Activated CD4-positive, alpha-beta T cell treated with anti-CD3 and anti-CD28 coated beads for 36 hours (primary cell): ENCODE measurements around the gene ARL16. TPM values are rescaled to one million over a fixed set of nuclear protein-coding genes. Genes with fewer than 3 reads are reported as not detected.

ENCODE experiments used
- ATAC-seq: fragments of 200-7000 bp; cut with Tn5 transposase; one replicate; pipeline ENCODE4 v1.10.0; 2021; ENCODE audit warnings: mild to moderate bottlenecking, moderate library complexity
- CTCF ChIA-PET: fragments of 350-600 bp; sonication (Branson Sonifier 250); formaldehyde crosslinking; loops from one replicate; lab custom pipeline; 2021; ENCODE audit warnings: antibody characterized with exemption; lab: Charles Lee
- POLR2A ChIA-PET: fragments of 350-600 bp; sonication (Branson Sonifier 250); formaldehyde crosslinking; loops from one replicate; lab custom pipeline; 2021; ENCODE audit warnings: antibody characterized with exemption, inconsistent platforms; lab: Charles Lee
- DNase-seq: peaks from one replicate; pipeline ENCODE4 v3.0.0-alpha.2; 2020
- H3K27ac Mint-ChIP-seq: one replicate; pipeline ENCODE4 v1.8.0; 2021; ENCODE audit warnings: mixed read lengths
- H3K27me3 Mint-ChIP-seq: one replicate; pipeline ENCODE4 v1.8.0; 2021; ENCODE audit warnings: mixed read lengths
- H3K36me3 Mint-ChIP-seq: one replicate; pipeline ENCODE4 v1.8.0; 2021; ENCODE audit warnings: low read depth, mixed read lengths
- H3K4me1 Mint-ChIP-seq: one replicate; pipeline ENCODE4 v1.8.0; 2021; ENCODE audit warnings: mixed read lengths
- H3K4me3 Mint-ChIP-seq: one replicate; pipeline ENCODE4 v1.8.0; 2021; ENCODE audit warnings: mild to moderate bottlenecking, moderate library complexity, mixed read lengths
- H3K9me3 Mint-ChIP-seq: one replicate; pipeline ENCODE4 v1.8.0; 2021; ENCODE audit warnings: low read depth, mixed read lengths
- intact Hi-C, 2 experiments: fragments of 100-400 bp; cut with DNase I in 1 of 2; cut with micrococcal nuclease in 1 of 2; formaldehyde crosslinking; loops; one replicate each; pipeline versions ENCODE4 v1.14.2 to v1.15.1; 2022 to 2024; cut with DNase I, micrococcal nuclease
- total RNA-seq, 2 experiments: library from RNA; stranded (reverse); gene quantifications; one replicate each; pipeline ENCODE4 v1.2.3, GENCODE V29; 2021

The ARL16 gene
- total RNA-seq, 2 experiments from 2014 or later: 39.0 to 39.1 TPM

DNA sequence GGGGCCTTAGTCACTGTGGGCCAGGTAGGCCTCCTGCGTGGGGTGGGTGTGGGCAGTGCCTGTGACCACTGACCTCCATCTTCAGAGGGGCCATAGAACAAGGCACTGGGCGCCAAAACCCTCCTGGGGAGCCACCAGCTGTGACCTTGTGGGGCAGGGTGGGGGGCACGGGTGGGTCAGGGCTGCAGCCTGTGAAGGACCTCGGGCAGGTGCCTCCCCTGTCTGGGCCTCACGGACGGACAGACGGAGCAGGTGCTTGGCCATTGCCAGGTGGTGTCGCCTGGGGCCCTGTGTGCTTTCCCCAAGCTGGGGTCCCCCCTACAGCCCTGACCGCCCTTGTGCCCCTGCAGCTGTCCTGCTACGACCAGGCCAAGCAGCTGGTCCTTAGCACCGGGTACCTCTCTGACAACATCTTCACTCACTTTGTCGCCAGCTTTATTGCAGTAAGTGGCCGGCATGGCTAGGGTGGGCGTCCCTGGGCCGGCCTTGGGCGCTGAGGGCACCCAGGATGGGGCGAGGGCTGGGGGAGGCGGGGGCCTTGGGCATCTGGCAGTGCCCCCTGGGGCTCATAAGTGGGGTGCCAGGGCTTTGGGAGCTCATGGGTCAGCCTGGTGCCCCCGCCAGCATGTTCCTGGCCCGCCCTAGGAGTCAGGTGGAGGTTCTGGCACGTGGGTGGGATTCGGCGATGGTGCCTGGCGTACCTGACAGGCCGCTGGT is 33.6 kb upstream of the ARL16 start:
- ATAC-seq (no peak), DNase-seq (no peak)
- Mint-ChIP-seq H3K36me3 (no peaks in the 10 kb centered on the region), H3K27ac (no peak overlapping the region), H3K27me3 (no peaks in the 10 kb centered on the region), H3K9me3 (no peaks in the 10 kb centered on the region), H3K4me3 (no peak overlapping the region), H3K4me1 (peaks cover 7% of the 10 kb centered on the region)
- CTCF ChIA-PET: interaction anchor here (0.8 to 1.0 kb wide), 2 partner anchors 12 to 14 kb away, joined by 3 read pairs; no protein-coding TSS in a partner anchor
- intact Hi-C loops: no loop called here
- POLR2A ChIA-PET: no interaction called here

DNA sequence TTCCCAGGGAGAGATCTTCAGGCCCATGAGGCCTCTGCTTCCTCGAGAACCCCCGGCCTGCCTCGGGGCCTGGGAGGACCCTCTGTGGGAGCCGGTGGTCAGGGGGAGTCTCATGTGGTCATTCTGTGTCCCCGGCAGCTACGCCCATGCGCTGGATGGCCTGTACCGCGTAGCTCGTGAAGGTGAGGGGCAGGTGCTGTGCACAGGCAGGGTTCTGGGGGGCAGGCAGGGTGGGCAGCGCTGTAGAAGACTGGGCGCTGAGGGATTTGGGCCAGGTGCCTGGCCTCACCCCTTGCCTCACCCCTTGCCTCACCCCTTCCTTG is 33.0 kb upstream of the ARL16 start:
- no peak overlapping the region for H3K4me3 Mint-ChIP-seq
- DNase-seq (no peak), ATAC-seq (no peak)
- H3K27ac Mint-ChIP-seq: no peak overlapping the region
- ChIA-PET CTCF (no interaction called here), POLR2A (no interaction called here)
- H3K9me3 Mint-ChIP-seq: no peaks in the 10 kb centered on the region
- no peaks in the 10 kb centered on the region for H3K36me3 Mint-ChIP-seq
- H3K4me1 Mint-ChIP-seq: peaks cover 7% of the 10 kb centered on the region
- no peaks in the 10 kb centered on the region for H3K27me3 Mint-ChIP-seq
- intact Hi-C loops: no loop called here

DNA sequence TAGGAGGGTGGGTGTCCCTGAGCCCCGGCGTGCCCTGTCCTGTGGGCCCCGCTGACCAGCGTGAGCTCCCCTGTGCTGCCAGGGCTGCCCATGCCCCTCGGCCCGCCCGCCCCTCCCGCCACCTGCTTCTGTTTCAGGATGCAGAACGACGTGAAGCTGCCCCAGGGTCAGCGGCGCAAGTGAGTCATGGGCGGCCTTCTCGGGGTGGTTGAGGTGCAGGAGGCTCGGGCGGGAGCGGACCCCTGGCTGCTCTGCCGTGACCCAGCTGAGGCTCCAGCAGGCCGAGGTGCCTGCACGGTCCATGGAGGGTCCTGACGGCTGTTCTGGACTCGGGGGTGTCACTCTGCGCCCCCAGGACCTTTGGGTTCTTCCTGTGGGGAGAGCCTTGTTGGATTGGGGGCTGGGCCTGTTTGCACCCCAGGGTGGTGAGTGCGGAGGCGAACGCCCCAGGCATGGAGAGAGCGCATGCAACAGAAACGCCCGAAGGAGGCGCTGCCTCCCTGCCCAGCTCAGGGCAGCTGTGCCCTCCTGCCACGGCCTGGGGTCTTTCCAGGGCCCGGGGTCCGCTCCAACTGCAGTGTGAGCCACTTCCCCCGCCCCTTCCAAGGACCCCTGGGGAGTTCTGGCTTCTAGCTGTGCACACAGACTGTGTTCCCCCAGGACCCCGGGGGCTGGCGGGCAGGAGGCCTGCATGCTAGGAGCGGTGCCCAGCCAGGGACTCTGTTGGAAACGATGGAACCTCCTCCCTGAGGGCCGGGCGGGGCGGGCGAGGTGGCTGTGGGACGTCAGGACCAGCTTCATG is 32.5 kb upstream of the ARL16 start:
- ATAC-seq (no peak), DNase-seq (no peak)
- no peaks in the 10 kb centered on the region for H3K27me3 Mint-ChIP-seq
- intact Hi-C loops: no loop called here
- ChIA-PET CTCF (no interaction called here), POLR2A (no interaction called here)
- H3K27ac Mint-ChIP-seq: no peak overlapping the region
- H3K4me1 Mint-ChIP-seq: peaks cover 10% of the 10 kb centered on the region
- no peaks in the 10 kb centered on the region for H3K9me3 Mint-ChIP-seq
- H3K4me3 Mint-ChIP-seq: no peak overlapping the region
- H3K36me3 Mint-ChIP-seq: no peaks in the 10 kb centered on the region

- no peak for ATAC-seq
- Mint-ChIP-seq H3K27me3 (no peaks in the 10 kb centered on the region), H3K4me1 (peaks cover 18% of the 10 kb centered on the region), H3K9me3 (no peaks in the 10 kb centered on the region), H3K4me3 (no peak overlapping the region), H3K27ac (no peak overlapping the region), H3K36me3 (no peaks in the 10 kb centered on the region)
- ChIA-PET CTCF (interaction anchor here (1.2 kb wide), 1 partner anchor 11 kb away, joined by 6 read pairs; no protein-coding TSS in a partner anchor), POLR2A (no interaction called here)
- intact Hi-C loops: no loop called here
- DNase-seq: no peak
Measured at GRCh38 chr17:81715107-81715871, 31.7 kb upstream of the ARL16 start.

- Mint-ChIP-seq H3K4me1 (peaks cover 24% of the 10 kb centered on the region), H3K36me3 (no peaks in the 10 kb centered on the region), H3K4me3 (no peak overlapping the region), H3K27ac (no peak overlapping the region), H3K9me3 (no peaks in the 10 kb centered on the region), H3K27me3 (no peaks in the 10 kb centered on the region)
- DNase-seq: no peak
- CTCF ChIA-PET: interaction anchor here (0.8 to 1.2 kb wide), 2 partner anchors 11 to 20 kb away, joined by 4 to 6 read pairs; no protein-coding TSS in a partner anchor
- POLR2A ChIA-PET: interaction anchor here (3.5 kb wide), 1 partner anchor 12 kb away, joined by 10 read pairs; the partner anchor contains the start of gene MRPL12
- ATAC-seq: no peak
- intact Hi-C loops: loop anchor here (5.0 kb wide), 2 partner anchors 37 to 417 kb away; partner anchors contain the start of gene SLC38A10 (in 1 of the 2)
Measured at GRCh38 chr17:81714412-81715106, 31.0 kb upstream of the ARL16 start.

DNA sequence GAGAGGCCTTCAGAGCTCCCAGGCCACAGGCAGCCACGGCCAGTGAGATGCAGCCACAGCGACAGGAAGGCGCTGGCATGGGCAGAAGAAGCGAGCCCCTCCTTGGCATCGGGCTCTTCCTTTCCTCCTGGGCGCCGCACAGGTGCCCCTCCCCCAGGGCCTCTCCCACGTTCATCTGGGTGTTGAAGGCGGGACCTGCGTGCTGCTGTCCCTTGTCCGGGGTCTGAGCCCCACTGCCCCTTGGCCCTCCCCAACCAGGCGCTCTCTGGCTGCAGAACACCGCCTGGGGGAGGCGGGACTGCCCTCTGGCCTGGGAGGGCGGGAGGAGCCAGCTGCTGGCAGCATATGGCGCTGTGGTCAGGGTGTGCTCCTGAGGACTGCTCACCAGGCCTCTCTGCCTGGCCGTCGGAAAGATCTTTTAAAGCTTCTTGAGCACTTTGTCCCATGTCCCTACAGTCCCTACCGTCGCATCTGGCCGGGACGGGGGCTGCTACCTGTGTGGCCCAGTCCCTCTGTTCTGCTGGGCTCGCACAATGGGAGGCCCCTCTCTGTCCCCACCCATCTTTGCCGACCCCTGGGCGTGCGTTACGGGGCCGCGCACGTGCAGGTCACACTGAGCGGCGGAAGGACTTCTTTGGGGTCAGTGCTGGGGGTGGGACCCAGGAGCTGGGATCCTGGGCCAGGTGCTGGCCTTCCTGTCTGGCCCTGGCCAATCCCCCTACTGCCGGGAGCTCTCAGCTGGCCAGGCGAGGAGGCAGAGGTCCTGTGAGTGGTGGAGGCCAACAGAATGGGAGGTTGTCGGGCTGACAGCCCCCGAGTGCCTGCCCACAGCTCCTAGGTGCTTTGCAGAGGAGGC is 30.2 kb upstream of the ARL16 start:
- POLR2A ChIA-PET: interaction anchor here (1.2 to 3.5 kb wide), 2 partner anchors 11 to 12 kb away, joined by 8 to 10 read pairs; partner anchors contain the start of gene MRPL12
- no peak overlapping the region for H3K27ac Mint-ChIP-seq

DNA sequence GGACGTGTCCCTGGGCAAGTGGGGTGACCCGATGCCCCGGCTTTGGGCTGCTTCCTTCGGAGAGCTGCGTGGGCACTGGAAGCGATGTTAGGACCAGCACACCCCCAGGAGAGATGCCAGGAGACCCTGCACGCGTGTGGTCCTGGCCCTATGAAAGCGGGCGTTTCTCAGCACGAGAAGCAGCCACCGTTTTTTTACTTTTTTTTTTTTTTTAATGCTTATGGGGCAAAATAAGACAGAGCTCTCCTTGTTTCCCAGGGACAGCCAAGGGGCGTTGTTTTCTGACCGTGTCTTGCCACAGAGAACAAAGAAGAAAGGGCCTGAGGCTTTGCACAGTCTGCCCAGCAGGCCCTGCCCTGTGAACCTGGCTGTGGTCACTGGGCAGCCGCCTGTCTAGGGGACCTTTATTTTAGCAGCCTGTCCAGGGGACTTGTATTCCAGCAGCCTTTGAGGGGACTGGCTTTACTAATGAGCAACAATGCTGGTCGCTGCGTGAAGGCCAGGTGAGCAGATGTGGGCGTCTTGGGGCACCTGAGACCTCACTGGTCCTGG is 29.5 kb upstream of the ARL16 start:
- Mint-ChIP-seq H3K4me3 (peak overlapping the region; percentile 89), H3K27me3 (no peaks in the 10 kb centered on the region), H3K9me3 (no peaks in the 10 kb centered on the region), H3K4me1 (peaks cover 24% of the 10 kb centered on the region), H3K27ac (peak overlapping the region; percentile 84), H3K36me3 (no peaks in the 10 kb centered on the region)
- intact Hi-C loops: loop anchor here (2.0 to 5.0 kb wide), 4 partner anchors 36 to 416 kb away; partner anchors contain the start of genes CENPX (in 1 of the 2), LRRC45 (in 1 of the 2), NPLOC4 (in 1 of the 2) and SLC38A10 (in 1 of the 2)
- ChIA-PET CTCF (interaction anchor here (1.5 kb wide), 1 partner anchor 37 kb away, joined by 4 read pairs; no protein-coding TSS in a partner anchor), POLR2A (interaction anchor here (1.0 to 3.5 kb wide), 3 partner anchors 10 to 37 kb away, joined by 3 to 10 read pairs (median 8); partner anchors contain the start of gene MRPL12)
- ATAC-seq (no peak), DNase-seq (no peak)

More for the DNA sequence above, 30.2 kb upstream of the ARL16 start:
- ATAC-seq: no peak
- Mint-ChIP-seq H3K4me1 (peaks cover 24% of the 10 kb centered on the region), H3K36me3 (no peaks in the 10 kb centered on the region), H3K9me3 (no peaks in the 10 kb centered on the region), H3K4me3 (peak overlapping the region; percentile 89), H3K27me3 (no peaks in the 10 kb centered on the region)
- DNase-seq: no peak
- intact Hi-C loops: loop anchor here (2.0 to 5.0 kb wide), 4 partner anchors 36 to 416 kb away; partner anchors contain the start of genes CENPX (in 1 of the 2), LRRC45 (in 1 of the 2), NPLOC4 (in 1 of the 2) and SLC38A10 (in 1 of the 2)
- CTCF ChIA-PET: interaction anchor here (0.8 to 1.5 kb wide), 3 partner anchors 12 to 37 kb away, joined by 4 to 6 read pairs (median 4); no protein-coding TSS in a partner anchor

- Mint-ChIP-seq H3K4me3 (peak overlapping the region; percentile 89), H3K36me3 (peaks cover under 1% of the 10 kb centered on the region), H3K9me3 (no peaks in the 10 kb centered on the region), H3K27ac (peak overlapping the region; percentile 84), H3K27me3 (no peaks in the 10 kb centered on the region), H3K4me1 (peaks cover 24% of the 10 kb centered on the region)
- CTCF ChIA-PET: interaction anchor here (1.5 kb wide), 1 partner anchor 36 kb away, joined by 4 read pairs; no protein-coding TSS in a partner anchor
- ATAC-seq: peak; percentile 3
- intact Hi-C loops: loop anchor here (1.0 to 5.0 kb wide), 12 partner anchors 9 to 415 kb away; partner anchors contain the start of genes ALYREF (in 1 of the 2), ANAPC11 (in 1 of the 2), ARL16 (in 1 of the 2) and CENPX (in 1 of the 2)
- peak; percentile 56 for DNase-seq
- POLR2A ChIA-PET: interaction anchor here (1.0 to 3.5 kb wide), 3 partner anchors 10 to 37 kb away, joined by 3 to 10 read pairs (median 8); partner anchors contain the start of gene MRPL12
Measured at GRCh38 chr17:81712468-81713003, 28.9 kb upstream of the ARL16 start.
